ENCODE measurements around the gene SFT2D2. TPM values are rescaled to one million over a fixed set of nuclear protein-coding genes. Genes with fewer than 3 reads are reported as not detected.
A peak's percentile ranks its signal among the peaks of the same experiment; 100 is the strongest.

The SFT2D2 gene
- total and polyA plus RNA-seq, 4 donors, result 5.9 to 70.3 (median 33.0) TPM

DNA sequence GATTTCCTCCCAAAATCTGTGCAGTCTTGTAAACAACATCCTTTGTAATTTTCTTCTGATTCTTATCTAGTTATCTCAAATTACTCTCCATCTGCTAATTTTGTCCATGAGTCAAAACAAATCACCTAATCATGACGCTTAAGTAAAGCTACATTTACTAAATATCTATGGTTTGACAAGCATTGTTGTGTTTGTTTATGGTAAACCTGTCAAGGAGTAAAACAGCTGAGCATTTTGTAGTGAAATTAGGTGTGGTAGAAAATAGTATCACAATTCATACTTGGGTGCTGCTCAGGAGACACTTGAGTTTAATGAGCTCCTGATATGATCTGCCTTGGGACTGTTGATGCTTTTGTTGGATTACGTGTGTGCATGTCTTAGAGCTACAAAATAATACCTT lies 35.4 kb upstream of the SFT2D2 start:
- H3K36me3 ChIP-seq (ENCODE audit: control insufficient read depth in 4 of 4, insufficient read depth in 4 of 4, low read length in 4 of 4), result peaks cover 6 to 20% (median 14%) of the 10 kb centered on the region in 4 donors
- WGBS, 2 donors, result 71 to 82% methylated on average over 2 of the region's 2 CpGs
- peak in 2 of 3 donors; percentile 35 to 52 for DNase-seq

DNA sequence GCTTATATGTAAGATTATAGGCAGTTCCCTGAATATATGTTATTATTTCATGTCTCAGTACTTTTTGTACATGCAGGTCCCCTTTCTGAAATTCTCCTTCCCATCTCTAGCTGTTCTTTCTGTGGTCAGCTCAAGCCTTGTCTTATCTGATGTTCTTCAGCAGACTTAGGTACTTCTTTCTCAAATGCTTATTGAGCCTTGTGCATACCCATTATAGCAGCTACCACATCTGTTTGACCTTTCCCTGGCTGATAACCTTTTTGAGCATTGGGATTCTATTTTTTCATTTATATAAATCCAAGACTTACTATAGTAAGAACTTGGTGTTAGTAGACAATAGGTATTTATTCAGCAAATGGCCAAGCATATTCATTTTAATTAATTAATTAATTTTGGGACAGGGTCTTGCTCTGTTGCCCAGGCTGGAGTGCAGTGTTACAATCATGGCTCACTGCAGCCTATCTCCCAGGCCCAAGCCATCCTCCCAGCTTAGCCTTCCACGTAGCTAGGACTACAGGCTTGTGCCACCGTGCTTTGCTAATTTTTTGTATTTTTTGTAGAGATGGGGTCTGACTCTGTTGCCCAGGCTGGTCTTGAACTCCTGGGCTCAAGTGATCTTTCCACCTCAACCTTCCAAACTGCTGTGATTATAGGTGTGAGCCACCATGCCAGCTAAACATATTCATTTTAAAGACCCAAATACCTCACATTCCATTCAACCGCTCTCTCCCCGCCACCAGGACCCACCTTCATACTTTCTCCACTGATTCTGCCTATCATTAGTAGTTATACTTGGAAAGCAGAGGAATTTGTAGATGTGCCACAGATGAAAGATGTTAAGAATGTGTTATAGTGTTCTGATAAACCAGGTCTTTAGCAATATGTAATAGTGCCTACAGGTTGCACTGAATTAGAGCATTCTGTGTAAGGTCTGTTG lies 30.3 kb upstream of the SFT2D2 start:
- Histone ChIP-seq H3K9ac (ENCODE audit: insufficient read depth in 1 of 2, low read length in 2 of 2) (no peak overlapping the region), H3K27ac (ENCODE audit: low read depth in 1 of 2, low read length in 1 of 2) (no peak overlapping the region), H3K9me3 (ENCODE audit: control insufficient read depth in 4 of 4, insufficient read depth in 3 of 4, low read length in 3 of 4) (no peaks in the 10 kb centered on the region), H3K4me3 (no peak overlapping the region), H3K4me1 (ENCODE audit: control insufficient read depth in 5 of 5, insufficient read depth in 5 of 5, low read length in 5 of 5) (peaks cover 0 to 4% (median 0%) of the 10 kb centered on the region in 5 donors), H3K27me3 (ENCODE audit: control insufficient read depth in 3 of 3, insufficient read depth in 3 of 3, low read length in 2 of 3) (no peaks in the 10 kb centered on the region), H3K36me3 (ENCODE audit: control insufficient read depth in 4 of 4, insufficient read depth in 4 of 4, low read length in 4 of 4) (peaks cover 5 to 33% (median 12%) of the 10 kb centered on the region in 4 donors)
- WGBS, 2 donors, result 91 to 95% methylated on average over 4 of the region's 4 CpGs
- ATAC-seq (ENCODE audit: insufficient read depth, low FRiP score) (no peak), DNase-seq (no peak)
- TF ChIP-seq, protein P1, sequence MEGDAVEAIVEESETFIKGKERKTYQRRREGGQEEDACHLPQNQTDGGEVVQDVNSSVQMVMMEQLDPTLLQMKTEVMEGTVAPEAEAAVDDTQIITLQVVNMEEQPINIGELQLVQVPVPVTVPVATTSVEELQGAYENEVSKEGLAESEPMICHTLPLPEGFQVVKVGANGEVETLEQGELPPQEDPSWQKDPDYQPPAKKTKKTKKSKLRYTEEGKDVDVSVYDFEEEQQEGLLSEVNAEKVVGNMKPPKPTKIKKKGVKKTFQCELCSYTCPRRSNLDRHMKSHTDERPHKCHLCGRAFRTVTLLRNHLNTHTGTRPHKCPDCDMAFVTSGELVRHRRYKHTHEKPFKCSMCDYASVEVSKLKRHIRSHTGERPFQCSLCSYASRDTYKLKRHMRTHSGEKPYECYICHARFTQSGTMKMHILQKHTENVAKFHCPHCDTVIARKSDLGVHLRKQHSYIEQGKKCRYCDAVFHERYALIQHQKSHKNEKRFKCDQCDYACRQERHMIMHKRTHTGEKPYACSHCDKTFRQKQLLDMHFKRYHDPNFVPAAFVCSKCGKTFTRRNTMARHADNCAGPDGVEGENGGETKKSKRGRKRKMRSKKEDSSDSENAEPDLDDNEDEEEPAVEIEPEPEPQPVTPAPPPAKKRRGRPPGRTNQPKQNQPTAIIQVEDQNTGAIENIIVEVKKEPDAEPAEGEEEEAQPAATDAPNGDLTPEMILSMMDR (IDR thresholded peaks at IDR 0.05; ENCODE audit: control extremely low read depth, extremely low read depth), result no peak

More for the DNA sequence above, 35.4 kb upstream of the SFT2D2 start:
- no peaks in the 10 kb centered on the region for H3K27me3 ChIP-seq (ENCODE audit: control insufficient read depth in 3 of 3, insufficient read depth in 3 of 3, low read length in 2 of 3)
- peaks cover 0 to 13% (median 0%) of the 10 kb centered on the region in 5 donors for H3K4me1 ChIP-seq (ENCODE audit: control insufficient read depth in 5 of 5, insufficient read depth in 5 of 5, low read length in 5 of 5)
- no peak overlapping the region for H3K27ac ChIP-seq (ENCODE audit: low read depth in 1 of 2, low read length in 1 of 2)
- H3K9me3 ChIP-seq (ENCODE audit: control insufficient read depth in 4 of 4, insufficient read depth in 3 of 4, low read length in 3 of 4), result no peaks in the 10 kb centered on the region
- TF ChIP-seq, protein P1 (IDR thresholded peaks at IDR 0.05; ENCODE audit: control extremely low read depth, extremely low read depth), result no peak
- H3K4me3 ChIP-seq, result no peak overlapping the region
- ATAC-seq (ENCODE audit: insufficient read depth, low FRiP score), result no peak
- H3K9ac ChIP-seq (ENCODE audit: insufficient read depth in 1 of 2, low read length in 2 of 2), result no peak overlapping the region

DNA sequence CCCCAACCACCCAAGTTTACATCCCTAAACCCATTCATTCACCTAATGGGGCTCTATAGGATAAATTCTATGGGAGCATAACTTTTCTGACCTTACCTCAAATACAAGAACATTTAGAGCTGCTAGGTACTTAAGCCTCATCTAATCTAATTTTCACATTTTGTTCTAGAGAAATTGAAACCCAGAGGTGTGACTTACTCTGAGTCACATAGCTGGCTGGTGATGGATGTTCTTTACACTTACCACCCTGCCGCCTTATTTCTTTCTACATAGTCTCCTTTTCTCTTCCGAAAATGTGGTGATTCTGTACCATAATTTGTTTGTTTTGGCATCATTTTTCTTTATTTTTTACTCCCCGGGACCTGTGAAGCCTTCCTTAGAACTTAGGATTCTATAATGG lies 26.7 kb upstream of the SFT2D2 start:
- Histone ChIP-seq H3K27ac (ENCODE audit: low read depth in 1 of 2, low read length in 1 of 2) (no peak overlapping the region), H3K4me3 (no peak overlapping the region), H3K9ac (ENCODE audit: insufficient read depth in 1 of 2, low read length in 2 of 2) (no peak overlapping the region), H3K36me3 (ENCODE audit: control insufficient read depth in 4 of 4, insufficient read depth in 4 of 4, low read length in 4 of 4) (peaks cover 5 to 31% (median 9%) of the 10 kb centered on the region in 4 donors), H3K9me3 (ENCODE audit: control insufficient read depth in 4 of 4, insufficient read depth in 3 of 4, low read length in 3 of 4) (no peaks in the 10 kb centered on the region), H3K27me3 (ENCODE audit: control insufficient read depth in 3 of 3, insufficient read depth in 3 of 3, low read length in 2 of 3) (no peaks in the 10 kb centered on the region), H3K4me1 (ENCODE audit: control insufficient read depth in 5 of 5, insufficient read depth in 5 of 5, low read length in 5 of 5) (no peaks in the 10 kb centered on the region)
- TF ChIP-seq, protein P1 (IDR thresholded peaks at IDR 0.05; ENCODE audit: control extremely low read depth, extremely low read depth), result no peak
- 61 to 63% methylated on average over 3 of the region's 3 CpGs for WGBS, 2 donors
- DNase-seq, result no peak
- ATAC-seq (ENCODE audit: insufficient read depth, low FRiP score), result no peak
